ENCODE results near the gene BRD7. TPM values are rescaled to one million over a fixed set of nuclear protein-coding genes. Genes with fewer than 3 reads are reported as not detected.

BRD7 gene
- total RNA-seq, 3 donors from 2014 or later: 50.8 to 79.6 (median 56.1) TPM

GRCh38 chr16:50311891-50312501 lies 56.8 kb downstream of the BRD7 start:
- Histone ChIP-seq H3K36me3 (ENCODE audit: low read depth) (peaks cover 3% of the 10 kb centered on the region), H3K4me1 (ENCODE audit: low read depth) (no peaks in the 10 kb centered on the region), H3K9me3 (no peaks in the 10 kb centered on the region), H3K4me3 (no peak overlapping the region)
- intact Hi-C loops (cut with DNase I, micrococcal nuclease): no loop called here
- ATAC-seq (no peak), DNase-seq (peak in 1 of 3 donors; percentile 45)
- TF ChIP-seq CTCF (IDR thresholded peaks at IDR 0.05): no peak

- TF ChIP-seq CTCF (IDR thresholded peaks at IDR 0.05): no peak
- no peaks in the 10 kb centered on the region for H3K4me1 ChIP-seq (ENCODE audit: low read depth)
- no peak for ATAC-seq
- no peaks in the 10 kb centered on the region for H3K9me3 ChIP-seq
- H3K4me3 ChIP-seq: no peak overlapping the region
- DNase-seq: no peak
- peaks cover 3% of the 10 kb centered on the region for H3K36me3 ChIP-seq (ENCODE audit: low read depth)
- intact Hi-C loops (cut with DNase I, micrococcal nuclease): no loop called here
Measured at GRCh38 chr16:50311134-50311528, 57.7 kb downstream of the BRD7 start.

- Histone ChIP-seq H3K4me3 (no peak overlapping the region), H3K36me3 (ENCODE audit: low read depth) (no peaks in the 10 kb centered on the region), H3K4me1 (ENCODE audit: low read depth) (no peaks in the 10 kb centered on the region), H3K9me3 (no peaks in the 10 kb centered on the region)
- no peak for DNase-seq
- peak; percentile 3 for ATAC-seq
- TF ChIP-seq CTCF (IDR thresholded peaks at IDR 0.05): no peak
- intact Hi-C loops (cut with DNase I, micrococcal nuclease): no loop called here
Measured at GRCh38 chr16:50310308-50311133, 58.3 kb downstream of the BRD7 start.

- no peaks in the 10 kb centered on the region for H3K9me3 ChIP-seq
- no peaks in the 10 kb centered on the region for H3K36me3 ChIP-seq (ENCODE audit: low read depth)
- no peak for ATAC-seq
- intact Hi-C loops (cut with DNase I, micrococcal nuclease): no loop called here
- H3K4me1 ChIP-seq (ENCODE audit: low read depth): no peaks in the 10 kb centered on the region
- no peak for DNase-seq
- H3K4me3 ChIP-seq: no peak overlapping the region
- TF ChIP-seq CTCF (IDR thresholded peaks at IDR 0.05): no peak
Measured at GRCh38 chr16:50309527-50310307, 59.1 kb downstream of the BRD7 start.

GRCh38 chr16:50309156-50309526 lies 59.6 kb downstream of the BRD7 start:
- Histone ChIP-seq H3K9me3 (no peaks in the 10 kb centered on the region), H3K4me3 (no peak overlapping the region), H3K36me3 (ENCODE audit: low read depth) (no peaks in the 10 kb centered on the region), H3K4me1 (ENCODE audit: low read depth) (no peaks in the 10 kb centered on the region)
- DNase-seq (no peak), ATAC-seq (no peak)
- intact Hi-C loops (cut with DNase I, micrococcal nuclease): no loop called here
- TF ChIP-seq CTCF (IDR thresholded peaks at IDR 0.05): no peak
